SJSA1 (cell line): ENCODE data around the gene CCDC85C. TPM values are rescaled to one million over a fixed set of nuclear protein-coding genes. Genes with fewer than 3 reads are reported as not detected.
A peak's percentile ranks its signal among the peaks of the same experiment; 100 is the strongest.

ENCODE experiments used
- DNase-seq, 2 experiments: peaks; one replicate each; pipeline ENCODE4 v3.0.0-alpha.2; 2015 to 2020; ENCODE audit warnings: low spot score in 2 of 2, low read depth in 1 of 2
- H3K27ac ChIP-seq: fragments of 250-450 bp; sonication (Bioruptor Pico); 2 replicates; pipeline ENCODE4 v1.5.1; 2020; ENCODE audit warnings: mild to moderate bottlenecking, moderate library complexity
- H3K27me3 ChIP-seq: fragments of 250-450 bp; sonication (Bioruptor Pico); replicated peaks from 2 replicates; pipeline ENCODE4 v1.5.1; 2020; ENCODE audit warnings: mild to moderate bottlenecking, moderate library complexity
- H3K36me3 ChIP-seq: fragments of 250-450 bp; sonication (Bioruptor Pico); 2 replicates; pipeline ENCODE4 v1.5.1; 2020; ENCODE audit warnings: mild to moderate bottlenecking
- H3K4me1 ChIP-seq: fragments of 250-450 bp; sonication (Bioruptor Pico); replicated peaks from 2 replicates; pipeline ENCODE4 v1.6.1; 2021; ENCODE audit warnings: mild to moderate bottlenecking
- H3K4me3 ChIP-seq: fragments of 250-450 bp; sonication (Bioruptor Pico); 2 replicates; pipeline ENCODE4 v1.5.1; 2020; ENCODE audit warnings: mild to moderate bottlenecking
- H3K9me3 ChIP-seq: fragments of 250-450 bp; sonication (Bioruptor Pico); replicated peaks from 2 replicates; pipeline ENCODE4 v1.5.1; 2020; ENCODE audit warnings: mild to moderate bottlenecking
- total RNA-seq: library from RNA; depleted of rRNA; stranded (reverse); fragments of >200 nt; shearing (Covaris generic); gene quantifications from 2 replicates; pipeline ENCODE4 v1.2.3, GENCODE V29; 2014

CCDC85C gene
- total RNA-seq, 1 experiment from 2014 or later, result 25.8 TPM

- Histone ChIP-seq H3K27ac (no peak overlapping the region), H3K4me3 (no peak overlapping the region), H3K27me3 (no peaks in the 10 kb centered on the region), H3K36me3 (no peaks in the 10 kb centered on the region; the same call in 1 of the 2 replicates), H3K9me3 (no peaks in the 10 kb centered on the region), H3K4me1 (peaks cover 91% of the 10 kb centered on the region)
- DNase-seq, result no peak
Observed at GRCh38 chr14:99573000-99573330, 31.0 kb downstream of the CCDC85C start.

- Histone ChIP-seq H3K4me1 (peaks cover 90% of the 10 kb centered on the region), H3K9me3 (no peaks in the 10 kb centered on the region), H3K36me3 (no peaks in the 10 kb centered on the region; the same call in 1 of the 2 replicates), H3K4me3 (no peak overlapping the region), H3K27me3 (no peaks in the 10 kb centered on the region), H3K27ac (no peak overlapping the region)
- no peak for DNase-seq
Observed at GRCh38 chr14:99572173-99572999, 31.6 kb downstream of the CCDC85C start.

GRCh38 chr14:99571303-99571986, 32.6 kb downstream of the CCDC85C start:
- no peaks in the 10 kb centered on the region for H3K36me3 ChIP-seq
- DNase-seq, result no peak
- H3K27ac ChIP-seq, result no peak overlapping the region
- peaks cover 83% of the 10 kb centered on the region for H3K4me1 ChIP-seq
- H3K4me3 ChIP-seq, result no peak overlapping the region
- H3K9me3 ChIP-seq, result no peaks in the 10 kb centered on the region
- no peaks in the 10 kb centered on the region for H3K27me3 ChIP-seq

GRCh38 chr14:99570544-99571302, 33.3 kb downstream of the CCDC85C start:
- Histone ChIP-seq H3K9me3 (no peaks in the 10 kb centered on the region), H3K27me3 (no peaks in the 10 kb centered on the region), H3K36me3 (no peaks in the 10 kb centered on the region), H3K4me3 (no peak overlapping the region), H3K4me1 (peaks cover 83% of the 10 kb centered on the region), H3K27ac (no peak overlapping the region)
- DNase-seq, result no peak

GRCh38 chr14:99569725-99570543, 34.1 kb downstream of the CCDC85C start:
- Histone ChIP-seq H3K27me3 (no peaks in the 10 kb centered on the region), H3K4me3 (no peak overlapping the region), H3K36me3 (no peaks in the 10 kb centered on the region), H3K9me3 (no peaks in the 10 kb centered on the region), H3K4me1 (peaks cover 83% of the 10 kb centered on the region), H3K27ac (no peak overlapping the region)
- DNase-seq, result no peak

- peak in 1 of 2 experiments; percentile 68 for DNase-seq
- no peak overlapping the region for H3K4me3 ChIP-seq
- no peaks in the 10 kb centered on the region for H3K36me3 ChIP-seq
- H3K9me3 ChIP-seq, result no peaks in the 10 kb centered on the region
- no peak overlapping the region for H3K27ac ChIP-seq
- H3K4me1 ChIP-seq, result peaks cover 79% of the 10 kb centered on the region
- H3K27me3 ChIP-seq, result no peaks in the 10 kb centered on the region
Observed at GRCh38 chr14:99568567-99569560, 35.1 kb downstream of the CCDC85C start.

- Histone ChIP-seq H3K36me3 (no peaks in the 10 kb centered on the region), H3K27me3 (no peaks in the 10 kb centered on the region), H3K9me3 (no peaks in the 10 kb centered on the region), H3K27ac (no peak overlapping the region), H3K4me3 (no peak overlapping the region), H3K4me1 (peaks cover 72% of the 10 kb centered on the region)
- DNase-seq, result no peak
Observed at GRCh38 chr14:99566390-99567354, 37.3 kb downstream of the CCDC85C start.

- DNase-seq, result no peak
- H3K27me3 ChIP-seq, result no peaks in the 10 kb centered on the region
- H3K9me3 ChIP-seq, result no peaks in the 10 kb centered on the region
- H3K4me1 ChIP-seq, result peaks cover 65% of the 10 kb centered on the region
- no peak overlapping the region for H3K4me3 ChIP-seq
- no peak overlapping the region for H3K27ac ChIP-seq
- H3K36me3 ChIP-seq, result no peaks in the 10 kb centered on the region
Observed at GRCh38 chr14:99566009-99566389, 38.0 kb downstream of the CCDC85C start.

GRCh38 chr14:99565383-99565782, 38.6 kb downstream of the CCDC85C start:
- DNase-seq, result no peak
- Histone ChIP-seq H3K9me3 (no peaks in the 10 kb centered on the region), H3K36me3 (no peaks in the 10 kb centered on the region), H3K4me3 (no peak overlapping the region), H3K27ac (no peak overlapping the region), H3K27me3 (no peaks in the 10 kb centered on the region), H3K4me1 (peaks cover 59% of the 10 kb centered on the region)

- Histone ChIP-seq H3K4me3 (no peak overlapping the region), H3K9me3 (no peaks in the 10 kb centered on the region), H3K27ac (no peak overlapping the region), H3K27me3 (no peaks in the 10 kb centered on the region), H3K36me3 (no peaks in the 10 kb centered on the region), H3K4me1 (peaks cover 54% of the 10 kb centered on the region)
- DNase-seq, result no peak
Observed at GRCh38 chr14:99564926-99565259, 39.1 kb downstream of the CCDC85C start.

GRCh38 chr14:99564256-99564925, 39.6 kb downstream of the CCDC85C start:
- H3K27ac ChIP-seq, result no peak overlapping the region
- no peak for DNase-seq
- H3K9me3 ChIP-seq, result no peaks in the 10 kb centered on the region
- H3K36me3 ChIP-seq, result no peaks in the 10 kb centered on the region
- no peaks in the 10 kb centered on the region for H3K27me3 ChIP-seq
- no peak overlapping the region for H3K4me3 ChIP-seq
- H3K4me1 ChIP-seq, result peaks cover 52% of the 10 kb centered on the region
